Karpas-422 (cell line): Measurements from ENCODE around the gene MATCAP1. TPM values are rescaled to one million over a fixed set of nuclear protein-coding genes. Genes with fewer than 3 reads are reported as not detected.

ENCODE experiments used
- DNase-seq: peaks from one replicate; pipeline ENCODE4 v3.0.0-alpha.2; 2015
- H2AFZ ChIP-seq: fragments of 200-600 bp; sonication (generic); 2 replicates; pipeline ENCODE4 v1.6.1; 2014; ENCODE audit warnings: antibody characterized with exemption, low read length, mixed read lengths
- H3K27ac ChIP-seq: fragments of 200-600 bp; sonication (generic); 2 replicates; pipeline ENCODE4 v1.5.1; 2014; ENCODE audit warnings: mild to moderate bottlenecking, low read length, moderate library complexity
- H3K27me3 ChIP-seq: fragments of 200-600 bp; sonication (generic); 2 replicates; pipeline ENCODE4 v1.6.1; 2014; ENCODE audit warnings: low read length, mixed read lengths
- H3K36me3 ChIP-seq: fragments of 200-600 bp; sonication (generic); 2 replicates; pipeline ENCODE4 v1.6.1; 2014; ENCODE audit warnings: low read length, mixed read lengths; ENCODE audit not compliant: insufficient read depth
- H3K4me1 ChIP-seq: fragments of 200-600 bp; sonication (generic); 2 replicates; pipeline ENCODE4 v1.6.1; 2014; ENCODE audit warnings: mild to moderate bottlenecking, low read length, mixed read lengths
- H3K4me2 ChIP-seq: fragments of 200-600 bp; sonication (generic); 2 replicates; pipeline ENCODE4 v1.6.1; 2014; ENCODE audit warnings: low read length, low read depth, mild to moderate bottlenecking; ENCODE audit not compliant: poor library complexity, severe bottlenecking
- H3K4me3 ChIP-seq: fragments of 200-600 bp; sonication (generic); 2 replicates; pipeline ENCODE4 v1.5.1; 2014; ENCODE audit warnings: mild to moderate bottlenecking, antibody characterized with exemption, low read length, mixed read lengths
- H3K79me2 ChIP-seq: fragments of 200-600 bp; sonication (generic); 2 replicates; pipeline ENCODE4 v1.6.1; 2014; ENCODE audit warnings: mild to moderate bottlenecking, low read length, mixed read lengths
- H3K9ac ChIP-seq: fragments of 200-600 bp; sonication (generic); 2 replicates; pipeline ENCODE4 v1.6.0; 2014; ENCODE audit warnings: low read length
- H3K9me2 ChIP-seq: fragments of 200-600 bp; sonication (generic), shearing (Covaris generic); replicated peaks from 2 replicates; pipeline ENCODE4 v1.6.0; 2014; ENCODE audit warnings: mild to moderate bottlenecking, low read length, moderate library complexity; ENCODE audit not compliant: insufficient read depth
- H3K9me3 ChIP-seq: fragments of 300-700, 200-600 bp; sonication (generic); 2 replicates; pipeline ENCODE4 v1.6.1; 2014; ENCODE audit warnings: low read length, mixed read lengths
- H4K20me1 ChIP-seq: fragments of 200-600 bp; sonication (generic); 2 replicates; pipeline ENCODE4 v1.6.1; 2014; ENCODE audit warnings: mild to moderate bottlenecking, antibody characterized with exemption, low read length, low read depth; ENCODE audit not compliant: insufficient read depth
- small RNA-seq: library from RNA; depleted of rRNA; stranded (forward); fragments of <200 nt; gene quantifications from one replicate; pipeline ENCODE3, GENCODE V24; 2014
- total RNA-seq: library from RNA; depleted of rRNA; stranded (reverse); fragments of >200 nt; shearing (Covaris generic); gene quantifications from 2 replicates; pipeline ENCODE4 v1.2.3, GENCODE V29; 2014; ENCODE audit warnings: low replicate concordance; rRNA removed

Gene MATCAP1
- total RNA-seq, 1 experiment from 2014 or later: 6.8 TPM

DNA sequence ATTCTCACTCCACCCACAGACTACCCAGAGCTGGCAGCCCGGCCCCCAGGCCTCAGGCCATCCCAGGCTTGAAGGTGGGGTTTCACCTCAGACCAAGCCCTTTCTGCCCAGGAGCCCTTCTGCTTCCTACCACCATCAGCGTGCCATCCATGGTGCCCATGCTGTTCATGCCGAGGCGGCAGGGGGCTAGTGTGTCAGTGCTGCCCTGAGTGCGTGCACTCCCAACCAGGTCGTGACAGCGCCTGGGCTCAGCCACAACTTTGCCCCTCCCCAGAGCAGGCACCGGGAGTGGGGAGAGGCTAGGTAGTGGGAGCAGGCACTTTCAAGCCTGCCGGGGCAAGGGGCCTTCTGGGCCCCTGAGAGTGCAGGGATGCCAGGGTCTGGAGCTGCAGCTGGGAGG, 41.4 kb downstream of the MATCAP1 start:
- Histone ChIP-seq H4K20me1 (no peaks in the 10 kb centered on the region), H3K27me3 (no peaks in the 10 kb centered on the region), H2AFZ (no peak overlapping the region), H3K27ac (no peak overlapping the region), H3K4me1 (no peaks in the 10 kb centered on the region), H3K79me2 (no peaks in the 10 kb centered on the region), H3K4me3 (no peak overlapping the region), H3K9ac (no peak overlapping the region), H3K9me3 (no peaks in the 10 kb centered on the region), H3K4me2 (no peak overlapping the region), H3K36me3 (peaks cover 13% of the 10 kb centered on the region), H3K9me2 (no peaks in the 10 kb centered on the region)
- no peak for DNase-seq

DNA sequence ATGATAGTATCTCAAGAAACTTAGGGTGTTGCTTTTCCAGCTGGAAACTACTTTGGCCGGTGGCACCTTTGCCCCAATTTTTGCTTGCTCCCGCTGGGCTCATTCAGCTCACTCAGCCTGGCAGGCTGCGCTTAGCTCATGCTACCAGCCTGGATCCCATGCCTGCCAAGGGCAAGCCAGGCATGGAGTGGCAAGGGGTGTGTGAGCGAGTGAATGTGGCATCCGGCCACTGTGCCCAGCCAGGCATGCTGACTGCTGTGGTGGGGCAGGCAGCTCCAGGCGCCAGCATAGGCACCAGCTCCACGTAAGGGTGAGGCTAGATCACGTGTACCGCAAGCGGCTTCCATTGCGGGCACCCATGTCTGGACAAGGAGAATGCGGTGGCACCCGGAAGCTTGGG, 42.4 kb downstream of the MATCAP1 start:
- Histone ChIP-seq H3K4me1 (no peaks in the 10 kb centered on the region), H2AFZ (no peak overlapping the region), H3K36me3 (peaks cover 13% of the 10 kb centered on the region), H3K79me2 (no peaks in the 10 kb centered on the region), H3K27me3 (no peaks in the 10 kb centered on the region), H3K4me2 (no peak overlapping the region), H3K9ac (no peak overlapping the region), H3K9me3 (no peaks in the 10 kb centered on the region), H3K27ac (no peak overlapping the region), H4K20me1 (no peaks in the 10 kb centered on the region), H3K4me3 (no peak overlapping the region), H3K9me2 (no peaks in the 10 kb centered on the region)
- no peak for DNase-seq

DNA sequence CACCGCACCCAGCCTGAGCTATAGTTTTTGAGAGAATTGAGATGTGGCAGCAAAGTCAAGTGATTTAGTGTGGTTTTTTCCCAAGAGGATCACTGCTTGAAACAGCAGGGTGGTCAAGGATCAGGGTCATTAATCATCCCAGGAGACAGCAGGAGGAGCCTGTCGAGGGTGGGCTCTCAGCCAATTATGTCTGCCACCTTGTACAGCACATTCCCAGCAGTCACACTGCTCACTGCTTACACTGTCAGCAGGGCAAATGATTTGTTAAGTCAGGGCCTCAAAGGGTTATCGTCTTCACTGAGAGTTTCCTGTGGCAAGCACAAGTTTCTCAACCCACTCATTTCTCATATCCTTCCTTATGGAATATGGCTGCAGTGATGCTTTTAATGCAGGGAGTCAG, 46.2 kb downstream of the MATCAP1 start:
- H3K27me3 ChIP-seq: no peaks in the 10 kb centered on the region
- H3K4me2 ChIP-seq: no peak overlapping the region
- no peak overlapping the region for H3K9ac ChIP-seq
- H3K79me2 ChIP-seq: no peaks in the 10 kb centered on the region
- no peaks in the 10 kb centered on the region for H3K9me3 ChIP-seq
- no peak overlapping the region for H2AFZ ChIP-seq
- peaks cover 27% of the 10 kb centered on the region for H3K36me3 ChIP-seq
- H3K4me3 ChIP-seq: no peak overlapping the region
- no peaks in the 10 kb centered on the region for H4K20me1 ChIP-seq
- H3K4me1 ChIP-seq: no peaks in the 10 kb centered on the region
- DNase-seq: no peak
- no peaks in the 10 kb centered on the region for H3K9me2 ChIP-seq
- no peak overlapping the region for H3K27ac ChIP-seq

DNA sequence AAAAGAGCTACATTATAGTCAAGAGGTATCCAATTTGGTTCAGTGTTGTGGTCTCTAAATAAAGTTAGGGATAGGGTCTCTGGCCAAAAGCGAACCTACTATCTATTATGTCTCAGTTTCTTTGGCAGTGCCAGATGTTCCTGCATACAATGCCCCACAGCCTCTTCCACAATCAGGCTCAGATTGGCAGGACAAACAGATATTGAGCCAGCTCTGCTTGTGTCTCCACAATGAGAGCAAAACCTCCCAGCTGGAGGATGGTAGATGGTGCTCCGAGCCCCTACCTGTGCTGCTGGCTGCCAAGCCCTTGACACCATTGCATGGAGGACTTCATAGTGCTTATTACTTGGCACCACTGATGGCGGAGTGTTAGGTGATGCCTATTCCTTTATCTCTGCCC, 54.3 kb downstream of the MATCAP1 start:
- Histone ChIP-seq H3K9me3 (no peaks in the 10 kb centered on the region), H3K36me3 (peaks cover 16% of the 10 kb centered on the region; the same call in 1 of the 2 replicates), H3K4me1 (no peaks in the 10 kb centered on the region), H3K27ac (no peak overlapping the region), H4K20me1 (no peaks in the 10 kb centered on the region), H3K27me3 (no peaks in the 10 kb centered on the region), H3K4me2 (no peak overlapping the region), H3K9ac (no peak overlapping the region), H3K79me2 (no peaks in the 10 kb centered on the region), H2AFZ (no peak overlapping the region), H3K4me3 (no peak overlapping the region), H3K9me2 (no peaks in the 10 kb centered on the region)
- no peak for DNase-seq

- no peaks in the 10 kb centered on the region for H3K4me1 ChIP-seq
- H3K9ac ChIP-seq: no peak overlapping the region
- no peaks in the 10 kb centered on the region for H4K20me1 ChIP-seq
- H3K79me2 ChIP-seq: 0 out of 2 replicates have a peak, but pooled peaks cover 4% of the 10 kb centered on the region
- H3K4me3 ChIP-seq: no peak overlapping the region
- H3K4me2 ChIP-seq: no peak overlapping the region
- no peak for DNase-seq
- no peaks in the 10 kb centered on the region for H3K9me3 ChIP-seq
- H3K27me3 ChIP-seq: no peaks in the 10 kb centered on the region
- peaks cover 12% of the 10 kb centered on the region; the same call in 1 of the 2 replicates for H3K36me3 ChIP-seq
- no peaks in the 10 kb centered on the region for H3K9me2 ChIP-seq
- H3K27ac ChIP-seq: no peak overlapping the region
- H2AFZ ChIP-seq: no peak overlapping the region
Observed at GRCh38 chr16:67128887-67129286, 54.9 kb downstream of the MATCAP1 start.

GRCh38 chr16:67128417-67128816, 55.3 kb downstream of the MATCAP1 start:
- Histone ChIP-seq H3K9me3 (no peaks in the 10 kb centered on the region), H3K4me3 (no peak overlapping the region), H3K27me3 (no peaks in the 10 kb centered on the region), H3K9ac (no peak overlapping the region), H3K9me2 (no peaks in the 10 kb centered on the region), H2AFZ (no peak overlapping the region), H3K79me2 (0 out of 2 replicates have a peak, but pooled peaks cover 4% of the 10 kb centered on the region), H3K27ac (no peak overlapping the region), H3K4me2 (no peak overlapping the region), H4K20me1 (no peaks in the 10 kb centered on the region), H3K36me3 (peaks cover 16% of the 10 kb centered on the region; the same call in 1 of the 2 replicates), H3K4me1 (no peaks in the 10 kb centered on the region)
- no peak for DNase-seq

Small RNA genes lying within 50 kb of the gene (small RNA-seq; reads per million reads assigned to genes)
- gene MIR328: 1.9 reads per million, percentile 51 among the genes with 10 or more reads in this experiment

Other genes starting within 250 kb of the MATCAP1 start
- gene CIAO2B, start 249.6 kb downstream of the MATCAP1 start, total RNA-seq: 121 and 227 TPM in 2 replicates
- 13.3 and 34.8 TPM in 2 replicates for gene CES2, start 248.4 kb downstream of the MATCAP1 start, total RNA-seq
- gene CES3, start 222.7 kb downstream of the MATCAP1 start, total RNA-seq: 20.9 and 28.3 TPM in 2 replicates
- not detected in 2 replicates for gene CES4A, start 195.4 kb downstream of the MATCAP1 start, total RNA-seq
- gene CBFB, start 154.8 kb downstream of the MATCAP1 start, total RNA-seq: 55.6 and 79.3 TPM in 2 replicates
- 16.8 and 30.7 TPM in 2 replicates for gene PHAF1, start 74.0 kb downstream of the MATCAP1 start, total RNA-seq
- gene B3GNT9, start 33.0 kb downstream of the MATCAP1 start, total RNA-seq: 1.4 and 1.8 TPM in 2 replicates
- 11.4 and 14.7 TPM in 2 replicates for gene TRADD, start 24.1 kb downstream of the MATCAP1 start, total RNA-seq
- 2.6 and 14.6 TPM in 2 replicates for gene FBXL8, start 24.0 kb downstream of the MATCAP1 start, total RNA-seq
- 12.4 and 15.2 TPM in 2 replicates for gene HSF4, start 19.2 kb downstream of the MATCAP1 start, total RNA-seq
- 0.15 and 1.8 TPM in 2 replicates for gene NOL3, start 13.4 kb downstream of the MATCAP1 start, total RNA-seq
- not detected in 2 replicates for gene EXOC3L1, start 6.2 kb upstream of the MATCAP1 start, total RNA-seq
- gene E2F4, start 8.2 kb upstream of the MATCAP1 start, total RNA-seq: 109 and 171 TPM in 2 replicates
- gene ELMO3, start 15.2 kb upstream of the MATCAP1 start, total RNA-seq: 0.82 and 5.6 TPM in 2 replicates
- 19.5 and 38.9 TPM in 2 replicates for gene TMEM208, start 43.2 kb upstream of the MATCAP1 start, total RNA-seq
- gene FHOD1, start 63.5 kb upstream of the MATCAP1 start, total RNA-seq: 29.1 and 33.1 TPM in 2 replicates
- gene SLC9A5, start 65.0 kb upstream of the MATCAP1 start, total RNA-seq: 4.9 and 6.1 TPM in 2 replicates
- 0.36 and 0.86 TPM in 2 replicates for gene PLEKHG4, start 95.6 kb upstream of the MATCAP1 start, total RNA-seq
- gene KCTD19, start 142.8 kb upstream of the MATCAP1 start, total RNA-seq: not detected in 2 replicates
- gene LRRC36, start 142.9 kb upstream of the MATCAP1 start, total RNA-seq: not detected in 2 replicates
- not detected in 2 replicates for gene TPPP3, start 209.5 kb upstream of the MATCAP1 start, total RNA-seq
- 0.11 TPM in 1 of 2 replicates, not detected in the other for gene ZDHHC1, start 232.5 kb upstream of the MATCAP1 start, total RNA-seq
- gene HSD11B2, start 247.2 kb upstream of the MATCAP1 start, total RNA-seq: not detected in 2 replicates